Activated CD4-positive, alpha-beta memory T cell treated with anti-CD3 and anti-CD28 coated beads, Interleukin-2, amount 10 ng/mL, durations not matched to agents 7 days and 5 days (primary cell): Measurements from ENCODE around the gene PRODH2. TPM values are rescaled to one million over a fixed set of nuclear protein-coding genes. Genes with fewer than 3 reads are reported as not detected.
"Not testable (repeated sequence)": the region's sequence is repeated elsewhere in the genome, so short reads cannot be mapped to it uniquely, and the experiment has no call there.

Source experiments
- CTCF ChIA-PET: fragments of 350-600 bp; sonication (Branson Sonifier 250); formaldehyde crosslinking; loops from one replicate; lab custom pipeline; 2021; ENCODE audit warnings: antibody characterized with exemption, inconsistent platforms; lab: Charles Lee
- POLR2A ChIA-PET: fragments of 350-600 bp; sonication (Branson Sonifier 250); formaldehyde crosslinking; loops from one replicate; lab custom pipeline; 2021; ENCODE audit warnings: antibody characterized with exemption; lab: Charles Lee
- DNase-seq: peaks from one replicate; pipeline ENCODE4 v3.0.0-alpha.2; 2020
- H3K27ac Mint-ChIP-seq: one replicate; pipeline ENCODE4 v1.8.0; 2021; ENCODE audit warnings: mild to moderate bottlenecking, mixed read lengths
- H3K27me3 Mint-ChIP-seq: one replicate; pipeline ENCODE4 v1.8.0; 2021; ENCODE audit warnings: mixed read lengths
- H3K36me3 Mint-ChIP-seq: one replicate; pipeline ENCODE4 v1.8.0; 2021; ENCODE audit warnings: low read depth, mixed read lengths
- H3K4me1 Mint-ChIP-seq: one replicate; pipeline ENCODE4 v1.8.0; 2021; ENCODE audit warnings: mixed read lengths
- H3K4me3 Mint-ChIP-seq: one replicate; pipeline ENCODE4 v1.8.0; 2021; ENCODE audit warnings: mild to moderate bottlenecking, mixed read lengths
- H3K9me3 Mint-ChIP-seq: one replicate; pipeline ENCODE4 v1.8.0; 2021; ENCODE audit warnings: mixed read lengths
- total RNA-seq, 2 experiments: library from RNA; stranded (reverse); gene quantifications; one replicate each; pipeline ENCODE4 v1.2.3, GENCODE V29; 2021

The PRODH2 gene
- total RNA-seq, 2 experiments from 2014 or later = not detected

DNA sequence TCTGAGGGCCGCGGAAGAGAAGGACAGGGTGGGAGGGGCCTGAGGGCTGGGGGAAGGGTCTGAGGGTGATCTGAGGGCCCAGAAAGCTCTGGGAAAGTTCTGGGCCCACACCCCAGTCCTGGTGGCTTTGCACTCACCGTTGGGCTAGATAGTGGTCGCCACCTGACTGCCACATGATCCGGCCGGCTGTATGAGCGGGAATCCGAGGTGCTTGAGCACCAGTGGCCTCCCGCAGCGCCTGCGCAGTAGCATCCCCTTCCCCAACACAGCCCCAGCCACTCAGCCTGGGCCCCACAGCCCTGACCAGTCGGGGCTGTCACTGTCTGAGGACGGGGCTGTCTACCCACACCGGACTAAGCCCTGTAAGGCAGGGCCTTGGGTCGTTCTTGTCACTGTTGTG is 15.0 kb downstream of the PRODH2 start:
- Mint-ChIP-seq H3K4me1 (no peaks in the 10 kb centered on the region), H3K27ac (no peak overlapping the region), H3K9me3 (no peaks in the 10 kb centered on the region), H3K27me3 (peaks cover 31% of the 10 kb centered on the region), H3K36me3 (no peaks in the 10 kb centered on the region), H3K4me3 (no peak overlapping the region)
- POLR2A ChIA-PET = no interaction called here
- CTCF ChIA-PET = interaction anchor here (1.2 kb wide), 1 partner anchor 105 kb away, joined by 3 read pairs; no protein-coding TSS in a partner anchor
- no peak for DNase-seq

- POLR2A ChIA-PET = no interaction called here
These were observed 15.8 kb downstream of the PRODH2 start for GRCh38 chr19:35796645-35797542.

GRCh38 chr19:35795564-35795963 is 17.1 kb downstream of the PRODH2 start:
- H3K4me3 Mint-ChIP-seq, CTCF ChIA-PET, H3K36me3 Mint-ChIP-seq, H3K27ac Mint-ChIP-seq, H3K4me1 Mint-ChIP-seq, DNase-seq, POLR2A ChIA-PET, H3K9me3 Mint-ChIP-seq: not testable (repeated sequence)
- H3K27me3 Mint-ChIP-seq = peaks cover 31% of the 10 kb centered on the region

More at GRCh38 chr19:35796645-35797542, 15.8 kb downstream of the PRODH2 start:
- no peak for DNase-seq
- Mint-ChIP-seq H3K9me3 (no peaks in the 10 kb centered on the region), H3K36me3 (no peaks in the 10 kb centered on the region), H3K27ac (no peak overlapping the region), H3K4me3 (no peak overlapping the region), H3K27me3 (peaks cover 31% of the 10 kb centered on the region), H3K4me1 (no peaks in the 10 kb centered on the region)
- CTCF ChIA-PET = no interaction called here

GRCh38 chr19:35793381-35794165 is 19.1 kb downstream of the PRODH2 start:
- Mint-ChIP-seq H3K27ac (no peak overlapping the region), H3K4me1 (no peaks in the 10 kb centered on the region), H3K9me3 (no peaks in the 10 kb centered on the region), H3K4me3 (no peak overlapping the region), H3K36me3 (no peaks in the 10 kb centered on the region), H3K27me3 (peaks cover 29% of the 10 kb centered on the region)
- no peak for DNase-seq
- ChIA-PET CTCF (no interaction called here), POLR2A (no interaction called here)

DNA sequence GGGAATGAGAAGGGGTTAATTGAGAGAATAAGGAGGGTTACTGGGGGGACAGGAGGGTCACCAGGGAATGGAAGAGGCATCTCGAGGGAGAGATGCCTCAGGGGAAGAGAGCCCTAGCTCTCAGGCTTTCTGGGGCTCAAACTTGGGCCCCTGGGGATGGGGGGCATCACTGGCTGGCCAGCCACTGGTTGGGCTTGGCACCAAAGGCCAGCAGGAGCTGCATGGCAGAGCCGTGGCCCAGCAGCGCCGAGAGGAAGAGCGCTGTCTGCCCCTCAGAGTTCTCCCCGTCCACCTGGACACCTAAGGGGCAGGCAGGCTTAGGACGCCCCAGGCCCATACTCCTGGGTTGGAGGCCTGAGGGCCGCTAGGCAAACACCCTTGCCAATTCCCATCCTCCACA is 19.8 kb downstream of the PRODH2 start:
- ChIA-PET CTCF (no interaction called here), POLR2A (no interaction called here)
- Mint-ChIP-seq H3K36me3 (no peaks in the 10 kb centered on the region), H3K9me3 (no peaks in the 10 kb centered on the region), H3K27ac (no peak overlapping the region), H3K27me3 (peaks cover 25% of the 10 kb centered on the region), H3K4me1 (no peaks in the 10 kb centered on the region), H3K4me3 (no peak overlapping the region)
- DNase-seq = no peak

GRCh38 chr19:35792312-35792711 is 20.3 kb downstream of the PRODH2 start:
- H3K36me3 Mint-ChIP-seq = no peaks in the 10 kb centered on the region
- no peaks in the 10 kb centered on the region for H3K9me3 Mint-ChIP-seq
- no peak overlapping the region for H3K27ac Mint-ChIP-seq
- peaks cover 19% of the 10 kb centered on the region for H3K27me3 Mint-ChIP-seq
- no peak for DNase-seq
- POLR2A ChIA-PET = no interaction called here
- no peak overlapping the region for H3K4me3 Mint-ChIP-seq
- no peaks in the 10 kb centered on the region for H3K4me1 Mint-ChIP-seq
- CTCF ChIA-PET = no interaction called here

- H3K27me3 Mint-ChIP-seq = peaks cover 15% of the 10 kb centered on the region
- no peaks in the 10 kb centered on the region for H3K4me1 Mint-ChIP-seq
- DNase-seq = no peak
- ChIA-PET CTCF (no interaction called here), POLR2A (no interaction called here)
- H3K4me3 Mint-ChIP-seq = no peak overlapping the region
- no peaks in the 10 kb centered on the region for H3K9me3 Mint-ChIP-seq
- no peak overlapping the region for H3K27ac Mint-ChIP-seq
- no peaks in the 10 kb centered on the region for H3K36me3 Mint-ChIP-seq
These were observed 20.8 kb downstream of the PRODH2 start for GRCh38 chr19:35791814-35792279.

GRCh38 chr19:35790981-35791813 is 21.4 kb downstream of the PRODH2 start:
- POLR2A ChIA-PET = no interaction called here
- no peak overlapping the region for H3K4me3 Mint-ChIP-seq
- no peak for DNase-seq
- H3K27me3 Mint-ChIP-seq = peaks cover 8% of the 10 kb centered on the region
- CTCF ChIA-PET = no interaction called here
- H3K9me3 Mint-ChIP-seq = no peaks in the 10 kb centered on the region
- no peaks in the 10 kb centered on the region for H3K36me3 Mint-ChIP-seq
- H3K27ac Mint-ChIP-seq = no peak overlapping the region
- no peaks in the 10 kb centered on the region for H3K4me1 Mint-ChIP-seq

DNA sequence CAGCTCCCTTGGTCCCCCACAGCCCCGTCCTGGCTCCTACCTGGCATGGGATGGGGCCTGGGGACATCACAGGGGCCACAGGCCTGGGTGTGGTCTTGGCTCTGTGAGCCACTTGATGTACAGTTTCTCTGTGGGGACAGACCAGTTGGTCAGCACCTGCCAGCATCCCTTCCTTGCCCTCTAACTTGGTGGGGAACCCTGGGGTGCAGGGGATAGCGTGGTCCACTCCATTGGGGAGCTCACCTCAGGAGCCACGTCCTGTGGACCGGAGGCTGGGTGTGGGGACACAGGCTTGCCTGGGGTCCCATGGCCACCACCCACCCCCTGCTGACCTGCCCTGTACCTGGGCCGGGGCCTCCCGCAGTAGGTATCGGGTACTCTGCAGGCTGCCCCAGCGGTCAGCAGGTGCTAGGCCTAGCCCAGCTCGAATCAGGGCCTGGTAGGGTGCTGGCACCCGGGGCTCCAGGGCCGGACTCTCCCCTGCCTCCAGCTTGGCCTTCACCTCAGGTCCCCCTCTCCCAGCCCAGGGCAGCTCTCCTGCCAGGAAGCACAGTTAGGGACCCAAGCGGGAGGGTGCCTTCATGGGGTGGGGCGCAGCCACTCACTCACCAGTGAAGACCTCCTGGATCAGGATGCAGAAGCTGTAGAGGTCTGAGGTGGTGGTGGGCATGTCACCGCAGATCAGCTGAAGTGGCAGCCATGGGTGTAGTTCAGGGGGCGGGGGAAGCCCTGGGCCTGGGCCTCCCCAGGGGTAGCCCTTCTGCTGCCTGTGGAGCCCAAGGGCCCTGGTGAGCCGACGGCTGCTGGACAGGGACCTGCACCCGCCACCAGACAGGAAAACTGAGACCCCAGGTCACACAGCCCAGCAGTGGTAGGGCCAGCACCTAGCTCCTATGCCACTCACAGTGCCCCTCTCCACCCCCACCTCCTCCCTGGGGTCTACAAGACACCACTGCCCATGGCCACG is 22.4 kb downstream of the PRODH2 start:
- DNase-seq = no peak
- no peaks in the 10 kb centered on the region for H3K4me1 Mint-ChIP-seq
- CTCF ChIA-PET = no interaction called here
- H3K27me3 Mint-ChIP-seq = peaks cover 4% of the 10 kb centered on the region
- H3K4me3 Mint-ChIP-seq = no peak overlapping the region
- H3K9me3 Mint-ChIP-seq = no peaks in the 10 kb centered on the region
- no peak overlapping the region for H3K27ac Mint-ChIP-seq
- no peaks in the 10 kb centered on the region for H3K36me3 Mint-ChIP-seq
- POLR2A ChIA-PET = interaction anchor here (1.1 to 1.3 kb wide), 2 partner anchors 18 to 43 kb away, joined by 3 read pairs; no protein-coding TSS in a partner anchor

DNA sequence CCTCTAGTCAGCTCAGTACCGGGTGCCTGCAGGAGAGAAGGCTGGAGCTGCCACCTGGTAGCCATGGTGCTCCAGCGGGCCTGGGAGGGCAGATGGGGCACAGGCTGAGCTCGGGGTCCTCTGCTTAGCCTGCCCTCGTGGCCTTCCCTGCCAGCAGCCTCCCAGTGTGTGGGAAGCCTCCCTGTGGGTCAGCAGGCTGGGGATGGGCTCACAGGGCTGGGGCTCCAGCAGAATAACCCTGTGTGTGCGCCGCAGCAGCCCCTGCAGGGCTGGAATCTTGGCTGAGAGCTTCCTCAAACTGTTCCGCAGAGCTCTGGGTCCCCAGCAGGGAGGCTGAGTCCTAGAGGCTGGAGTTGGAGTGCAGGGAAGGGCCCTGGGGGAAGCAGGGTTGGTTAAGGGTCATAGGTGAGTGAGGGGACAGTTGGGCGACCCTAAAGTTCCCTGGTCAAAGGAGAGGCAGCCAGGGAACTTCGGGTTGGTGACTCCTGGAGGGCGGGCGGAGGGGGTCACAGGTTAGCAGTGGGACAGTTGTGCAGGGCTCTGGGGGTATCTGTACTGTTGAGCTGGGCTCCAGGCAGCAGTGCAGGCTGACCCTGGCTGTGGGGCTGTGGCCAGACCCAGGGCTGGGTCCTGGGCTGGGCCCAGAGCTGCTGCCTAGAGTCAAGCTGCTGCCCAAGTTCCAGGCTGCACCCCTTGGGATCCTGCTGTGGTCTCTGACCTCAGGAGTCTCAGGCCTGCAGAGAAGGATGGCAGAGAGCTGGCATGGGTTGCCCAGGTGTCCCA is 23.3 kb downstream of the PRODH2 start:
- H3K27me3 Mint-ChIP-seq = peaks cover 4% of the 10 kb centered on the region
- CTCF ChIA-PET = no interaction called here
- no peak overlapping the region for H3K27ac Mint-ChIP-seq
- DNase-seq = no peak
- H3K9me3 Mint-ChIP-seq = no peaks in the 10 kb centered on the region
- H3K36me3 Mint-ChIP-seq = no peaks in the 10 kb centered on the region
- no peaks in the 10 kb centered on the region for H3K4me1 Mint-ChIP-seq
- H3K4me3 Mint-ChIP-seq = no peak overlapping the region
- POLR2A ChIA-PET = interaction anchor here (0.6 to 1.3 kb wide), 3 partner anchors 17 to 49 kb away, joined by 3 read pairs; no protein-coding TSS in a partner anchor

DNA sequence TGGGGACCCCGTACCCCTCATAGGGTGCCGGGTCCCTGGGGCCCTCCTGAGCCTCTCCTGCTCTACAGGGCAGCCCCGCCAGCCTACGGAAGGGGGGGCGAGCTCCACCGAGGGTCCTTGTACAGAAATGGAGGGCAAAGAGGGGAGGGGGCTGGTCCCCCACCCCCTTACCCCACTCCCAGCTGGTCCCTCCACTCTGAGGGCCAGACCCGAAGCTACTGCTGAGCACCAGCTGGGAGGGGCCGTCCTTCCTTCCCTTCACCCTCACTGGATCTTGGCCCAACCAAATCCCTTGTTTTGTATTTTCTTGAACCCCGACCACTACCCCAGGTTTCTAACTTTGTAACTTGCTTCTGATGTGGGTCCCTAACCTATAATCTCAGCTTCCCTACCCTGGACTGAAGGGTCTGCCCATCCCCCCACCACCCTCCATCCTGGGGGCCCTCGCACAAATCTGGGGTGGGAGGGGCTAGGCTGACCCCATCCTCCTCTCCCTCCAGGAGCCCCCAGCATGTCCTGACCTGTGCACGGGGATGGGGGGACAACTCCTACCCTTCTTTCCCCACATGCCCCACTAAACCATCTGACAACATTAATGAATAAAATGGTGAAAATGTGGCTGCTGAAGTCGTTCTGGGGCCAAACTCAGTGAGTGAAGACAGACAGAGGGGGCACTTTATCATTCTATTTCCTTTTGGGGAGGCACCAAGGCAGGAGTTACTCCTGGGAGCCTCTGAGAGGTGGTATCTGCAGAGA is 24.3 kb downstream of the PRODH2 start:
- H3K36me3 Mint-ChIP-seq = peaks cover 2% of the 10 kb centered on the region
- H3K4me1 Mint-ChIP-seq = no peaks in the 10 kb centered on the region
- no peak for DNase-seq
- no peaks in the 10 kb centered on the region for H3K9me3 Mint-ChIP-seq
- ChIA-PET POLR2A (interaction anchor here (1.3 kb wide), 1 partner anchor 16 kb away, joined by 3 read pairs; no protein-coding TSS in a partner anchor), CTCF (no interaction called here)
- H3K27me3 Mint-ChIP-seq = no peaks in the 10 kb centered on the region
- H3K4me3 Mint-ChIP-seq = no peak overlapping the region
- H3K27ac Mint-ChIP-seq = no peak overlapping the region
